ENCODE measurements around the gene SLC44A5.

DNA sequence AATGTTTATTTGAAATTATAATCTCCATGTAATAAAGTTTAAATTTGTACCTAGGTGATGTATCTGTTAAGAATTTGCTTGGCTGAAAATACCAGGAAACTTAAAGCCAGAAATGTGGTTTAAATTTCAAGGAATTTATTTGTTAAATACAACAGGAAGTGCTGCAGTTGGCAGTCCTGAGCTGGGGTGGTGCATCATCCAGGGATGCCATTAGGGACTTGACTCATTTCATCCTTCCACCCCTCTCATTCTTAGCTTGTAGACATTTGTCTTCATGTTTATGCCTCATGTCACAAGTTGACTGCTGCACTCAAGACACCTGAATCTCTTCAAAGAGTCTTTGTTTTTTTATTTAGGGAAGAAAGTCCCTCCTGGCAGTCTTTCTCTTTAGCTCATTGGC lies 300.8 kb downstream of the SLC44A5 start:
- TF ChIP-seq, protein P1, sequence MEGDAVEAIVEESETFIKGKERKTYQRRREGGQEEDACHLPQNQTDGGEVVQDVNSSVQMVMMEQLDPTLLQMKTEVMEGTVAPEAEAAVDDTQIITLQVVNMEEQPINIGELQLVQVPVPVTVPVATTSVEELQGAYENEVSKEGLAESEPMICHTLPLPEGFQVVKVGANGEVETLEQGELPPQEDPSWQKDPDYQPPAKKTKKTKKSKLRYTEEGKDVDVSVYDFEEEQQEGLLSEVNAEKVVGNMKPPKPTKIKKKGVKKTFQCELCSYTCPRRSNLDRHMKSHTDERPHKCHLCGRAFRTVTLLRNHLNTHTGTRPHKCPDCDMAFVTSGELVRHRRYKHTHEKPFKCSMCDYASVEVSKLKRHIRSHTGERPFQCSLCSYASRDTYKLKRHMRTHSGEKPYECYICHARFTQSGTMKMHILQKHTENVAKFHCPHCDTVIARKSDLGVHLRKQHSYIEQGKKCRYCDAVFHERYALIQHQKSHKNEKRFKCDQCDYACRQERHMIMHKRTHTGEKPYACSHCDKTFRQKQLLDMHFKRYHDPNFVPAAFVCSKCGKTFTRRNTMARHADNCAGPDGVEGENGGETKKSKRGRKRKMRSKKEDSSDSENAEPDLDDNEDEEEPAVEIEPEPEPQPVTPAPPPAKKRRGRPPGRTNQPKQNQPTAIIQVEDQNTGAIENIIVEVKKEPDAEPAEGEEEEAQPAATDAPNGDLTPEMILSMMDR (IDR thresholded peaks at IDR 0.05) = no peak
- no peak for TF ChIP-seq POLR2A (IDR thresholded peaks at IDR 0.05)

Data from thyroid gland (tissue), 4 donors.